SH-SY5Y (cell line): ENCODE results near the gene ACSBG1.

Source experiments
- GATA2 ChIP-seq: IDR thresholded peaks from 2 replicates; pipeline ENCODE4 v1.6.1; 2011; ENCODE audit warnings: mild to moderate bottlenecking, low read depth, low read length
- GATA3 ChIP-seq: IDR thresholded peaks from 2 replicates; pipeline ENCODE4 v1.6.1; 2011; ENCODE audit warnings: low read depth, mild to moderate bottlenecking, low read length, moderate library complexity

DNA sequence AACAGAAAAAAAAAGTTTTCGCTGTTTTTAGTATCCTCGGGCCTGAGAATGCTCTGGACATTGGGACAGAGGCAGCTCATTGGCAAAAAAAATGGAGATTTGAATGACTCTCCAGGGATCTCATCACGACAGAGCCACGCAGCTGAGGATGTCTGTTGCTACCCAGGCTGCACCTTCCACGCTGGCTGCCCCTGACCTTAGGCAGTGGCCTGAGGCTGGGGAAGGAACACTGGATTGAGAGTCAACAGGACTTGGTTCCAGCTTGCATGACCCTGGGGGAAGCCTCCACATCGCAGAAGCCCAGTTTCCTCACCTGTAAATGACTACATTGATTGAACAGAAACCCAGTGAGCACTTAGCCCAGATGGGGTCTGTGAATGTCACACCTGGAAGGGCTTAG is 8.7 kb upstream of the ACSBG1 start:
- TF ChIP-seq GATA3 (no peak), GATA2 (no peak)
